ENCODE results near the gene KRT26. TPM values are rescaled to one million over a fixed set of nuclear protein-coding genes. Genes with fewer than 3 reads are reported as not detected.

Gene KRT26
- total RNA-seq, 1 experiment from 2014 or later: not detected

DNA sequence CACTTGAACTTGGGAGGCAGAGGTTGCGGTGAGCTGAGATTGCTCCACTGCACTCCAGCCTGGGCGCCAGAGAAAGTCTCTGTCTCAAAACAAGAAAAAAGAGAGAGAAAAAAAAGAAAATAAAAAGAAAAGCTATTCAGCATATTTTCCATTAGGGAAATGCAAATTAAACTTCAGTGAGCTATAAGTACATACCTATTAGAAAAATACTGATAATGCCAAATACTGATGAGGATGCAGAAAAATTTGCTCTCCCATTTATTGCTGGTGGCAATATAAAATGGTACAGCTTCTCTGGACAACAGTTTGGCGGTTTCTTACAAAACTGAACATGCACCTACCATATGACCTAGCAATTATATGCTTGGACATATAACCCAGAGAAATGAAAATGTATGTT is 40.6 kb upstream of the KRT26 start:
- Histone ChIP-seq H3K56ac (ENCODE audit: insufficient read length, low read depth, low read length) (no peak overlapping the region), H2BK15ac (ENCODE audit: low read depth, low read length) (no peak overlapping the region), H2AK5ac (ENCODE audit: insufficient read length, low read length) (no peak overlapping the region), H2BK120ac (ENCODE audit: low read depth, low read length, poor library complexity, severe bottlenecking) (no peak overlapping the region), H3K4me2 (ENCODE audit: insufficient read depth, insufficient read length, low read length) (no peak overlapping the region), H2BK5ac (ENCODE audit: insufficient read length, low read length) (no peak overlapping the region), H4K20me1 (ENCODE audit: control insufficient read depth, insufficient read depth, insufficient read length) (no peaks in the 10 kb centered on the region), H2BK20ac (ENCODE audit: low read depth, low read length, poor library complexity, severe bottlenecking) (no peak overlapping the region), H3K23ac (ENCODE audit: insufficient read length, low read depth, low read length) (no peak overlapping the region), H2AFZ (ENCODE audit: low read length) (no peak overlapping the region), H3K79me1 (ENCODE audit: insufficient read depth, low read depth, low read length, poor library complexity, severe bottlenecking) (no peaks in the 10 kb centered on the region), H3K18ac (ENCODE audit: insufficient read length, low read depth, low read length) (no peak overlapping the region), H4K8ac (replicated peaks; ENCODE audit: insufficient read length, low read depth, low read length) (no peak overlapping the region), H3K9me3 (ENCODE audit: control insufficient read depth, low read depth, low read length) (no peaks in the 10 kb centered on the region), H3K27ac (ENCODE audit: insufficient read length, low read depth, low read length) (no peak overlapping the region), H3K23me2 (ENCODE audit: insufficient read length, low read depth, low read length, poor library complexity, severe bottlenecking) (no peaks in the 10 kb centered on the region), H3K4me1 (ENCODE audit: insufficient read depth, low read length) (no peaks in the 10 kb centered on the region), H3K79me2 (ENCODE audit: insufficient read depth, low read length) (no peaks in the 10 kb centered on the region), H3K14ac (ENCODE audit: insufficient read depth, low read length) (no peak overlapping the region), H3K9ac (ENCODE audit: extremely low read depth, insufficient read length, low read length) (no peak overlapping the region), H3T11ph (ENCODE audit: low read length) (no peak overlapping the region), H2BK12ac (ENCODE audit: insufficient read length, low read depth, low read length) (no peak overlapping the region), H3K27me3 (ENCODE audit: insufficient read depth, low read length) (peaks cover 1% of the 10 kb centered on the region; the same call in 1 of the 2 replicates), H3K4ac (ENCODE audit: low read depth, low read length) (no peak overlapping the region), H4K91ac (ENCODE audit: insufficient read length, low read depth, low read length) (no peak overlapping the region), H4K5ac (ENCODE audit: insufficient read length, low read depth, low read length) (no peak overlapping the region)
- peaks cover 0 to 8% (median 8%) of the 10 kb centered on the region in 3 experiments; a peak in 5 of 7 replicates for H3K36me3 Mint-ChIP-seq (ENCODE audit: insufficient read depth in 1 of 3, low read depth in 3 of 3)
- TF ChIP-seq, protein P1, sequence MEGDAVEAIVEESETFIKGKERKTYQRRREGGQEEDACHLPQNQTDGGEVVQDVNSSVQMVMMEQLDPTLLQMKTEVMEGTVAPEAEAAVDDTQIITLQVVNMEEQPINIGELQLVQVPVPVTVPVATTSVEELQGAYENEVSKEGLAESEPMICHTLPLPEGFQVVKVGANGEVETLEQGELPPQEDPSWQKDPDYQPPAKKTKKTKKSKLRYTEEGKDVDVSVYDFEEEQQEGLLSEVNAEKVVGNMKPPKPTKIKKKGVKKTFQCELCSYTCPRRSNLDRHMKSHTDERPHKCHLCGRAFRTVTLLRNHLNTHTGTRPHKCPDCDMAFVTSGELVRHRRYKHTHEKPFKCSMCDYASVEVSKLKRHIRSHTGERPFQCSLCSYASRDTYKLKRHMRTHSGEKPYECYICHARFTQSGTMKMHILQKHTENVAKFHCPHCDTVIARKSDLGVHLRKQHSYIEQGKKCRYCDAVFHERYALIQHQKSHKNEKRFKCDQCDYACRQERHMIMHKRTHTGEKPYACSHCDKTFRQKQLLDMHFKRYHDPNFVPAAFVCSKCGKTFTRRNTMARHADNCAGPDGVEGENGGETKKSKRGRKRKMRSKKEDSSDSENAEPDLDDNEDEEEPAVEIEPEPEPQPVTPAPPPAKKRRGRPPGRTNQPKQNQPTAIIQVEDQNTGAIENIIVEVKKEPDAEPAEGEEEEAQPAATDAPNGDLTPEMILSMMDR (conservative IDR thresholded peaks at IDR 0.05): no peak
- H3K27me3 Mint-ChIP-seq (ENCODE audit: low read depth): peaks cover 89% of the 10 kb centered on the region
- no peaks in the 10 kb centered on the region for H3K9me3 Mint-ChIP-seq
- no peaks in the 10 kb centered on the region for H3K4me1 Mint-ChIP-seq
- DNase-seq: no peak
- no peak overlapping the region for H3K27ac Mint-ChIP-seq
- no CpG with 5 or more reads among the region's 3 CpGs for WGBS (ENCODE audit: extremely low coverage, insufficient read length, low lambda C conversion rate)
- H3K4me3 Mint-ChIP-seq: no peak overlapping the region
